Midbrain (tissue), 1 donor: ENCODE data around the gene SUGP1.
"Not testable (repeated sequence)": the region's sequence is repeated elsewhere in the genome, so short reads cannot be mapped to it uniquely, and the experiment has no call there.

Experiments
- DNase-seq: peaks from one replicate; lab custom pipeline; 2025; lab: John Stamatoyannopoulos, UW

The SUGP1 gene

DNA sequence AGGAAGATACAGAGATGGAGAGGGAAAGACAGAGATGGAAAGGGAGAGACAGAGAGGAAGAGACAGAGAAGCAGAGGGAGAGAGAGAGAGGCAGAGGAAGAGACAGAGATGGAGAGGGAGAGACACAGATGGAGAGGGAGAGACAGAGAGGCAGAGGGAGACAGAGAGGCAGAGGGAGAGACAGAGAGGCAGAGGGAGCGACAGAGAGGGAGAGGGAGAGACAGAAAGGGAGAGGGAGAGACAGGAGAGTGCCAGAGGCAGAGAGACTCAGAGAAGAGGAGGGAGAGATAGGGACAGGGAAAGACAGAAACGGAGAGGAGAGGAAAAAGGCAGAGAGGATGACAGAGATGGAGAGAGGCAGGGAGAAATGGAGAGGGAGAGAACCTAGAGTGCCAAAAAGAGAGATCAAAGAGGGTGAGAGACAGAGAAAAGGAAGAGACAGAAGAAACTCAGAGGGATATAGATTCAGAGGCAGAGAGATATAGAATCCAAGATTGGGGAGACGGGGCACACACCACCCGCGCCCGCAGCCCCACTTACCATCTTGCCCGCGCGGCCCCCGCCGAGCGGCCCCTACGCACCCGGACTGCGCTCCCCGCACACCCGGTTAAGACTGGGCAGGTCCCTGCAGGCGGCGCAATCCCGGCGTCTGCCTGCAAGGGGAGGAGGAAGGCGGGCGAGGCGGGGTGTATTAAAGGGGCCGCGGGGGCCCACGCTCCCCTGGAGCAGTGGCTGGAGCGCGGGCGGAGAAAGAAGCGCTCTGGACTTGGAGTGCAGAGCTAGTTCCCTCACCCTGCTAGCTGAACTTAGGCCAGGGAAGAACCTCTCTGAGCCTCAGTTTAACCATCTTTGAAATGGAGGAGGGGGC is 57.9 kb downstream of the SUGP1 start:
- no peak for DNase-seq

DNA sequence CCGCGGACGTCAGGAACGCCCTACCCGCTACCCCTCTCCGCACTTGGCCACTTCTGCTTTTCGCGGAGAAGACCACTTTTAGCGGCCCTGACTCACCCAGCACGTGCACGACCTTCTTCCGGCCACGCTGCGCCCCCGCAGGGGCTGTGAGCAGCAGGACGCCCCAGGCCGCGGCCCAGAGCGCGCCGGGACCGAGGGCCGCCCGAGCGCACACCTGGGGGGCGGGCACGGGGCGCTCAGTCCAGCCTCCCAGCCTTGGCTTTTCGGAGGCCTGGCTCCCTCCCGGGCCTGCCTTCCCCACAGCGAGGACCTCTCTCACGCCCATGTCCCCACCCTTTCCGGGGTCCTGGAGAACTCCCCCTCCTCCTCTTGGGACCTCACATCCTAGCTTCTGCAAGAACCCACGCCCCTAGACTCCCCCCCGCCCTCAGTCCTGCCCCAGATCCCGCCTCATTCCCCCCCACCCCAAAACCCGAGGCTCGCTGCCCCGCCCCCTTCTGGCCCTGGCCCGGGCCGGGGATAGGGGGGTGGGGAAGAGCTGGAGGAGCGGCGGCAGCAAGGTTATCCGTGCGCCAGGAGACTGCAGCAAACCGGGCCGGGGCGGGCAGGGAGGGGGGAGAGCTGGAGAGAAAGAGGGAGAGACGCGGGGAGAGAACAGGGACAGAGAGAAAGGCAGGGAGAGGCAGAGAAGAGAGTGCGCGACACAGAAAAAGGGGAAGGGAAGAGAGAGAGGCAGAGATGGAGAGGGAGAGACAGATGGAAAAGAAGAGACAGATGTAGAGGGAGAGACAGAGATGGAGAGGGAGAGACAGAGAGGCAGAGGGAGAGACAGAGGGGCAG is 58.7 kb downstream of the SUGP1 start:
- no peak for DNase-seq

DNA sequence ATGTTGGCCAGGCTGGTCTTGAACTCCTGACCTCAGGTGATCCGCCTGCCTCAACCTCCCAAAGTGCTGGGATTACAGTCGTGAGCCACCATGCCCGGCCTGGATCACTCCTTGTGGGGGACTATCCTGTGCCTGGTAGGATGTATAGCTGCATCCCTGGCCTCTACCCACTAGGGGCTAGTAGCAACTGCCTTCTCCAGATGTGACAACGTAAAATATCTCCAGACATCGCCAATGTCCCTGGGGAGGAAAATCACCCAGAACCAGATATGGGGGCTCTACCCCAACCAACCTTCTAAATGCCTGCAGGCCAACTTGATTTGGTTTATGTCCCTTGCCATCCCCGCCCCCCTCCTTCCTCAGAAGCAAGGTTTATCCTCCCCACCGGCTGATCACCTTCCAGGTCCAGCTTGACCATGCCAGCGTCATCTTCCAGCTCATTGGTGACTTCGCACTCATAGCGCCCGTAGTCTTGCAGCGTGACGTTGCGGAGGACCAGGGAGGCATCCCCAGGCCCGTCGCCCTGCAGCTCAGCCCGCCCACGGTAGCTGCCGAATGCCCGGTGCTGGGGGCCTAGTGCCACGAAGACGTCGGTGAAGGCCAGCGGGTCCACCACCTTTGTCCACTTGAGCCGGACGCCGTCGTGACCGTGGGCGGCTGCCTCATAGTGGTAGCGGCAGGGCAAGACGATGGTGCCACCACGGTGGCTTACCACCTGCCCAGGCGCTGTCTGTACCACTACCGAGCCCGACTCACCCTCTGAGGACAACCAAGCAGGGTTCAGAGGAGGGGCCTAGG is 59.7 kb downstream of the SUGP1 start:
- DNase-seq = no peak

DNA sequence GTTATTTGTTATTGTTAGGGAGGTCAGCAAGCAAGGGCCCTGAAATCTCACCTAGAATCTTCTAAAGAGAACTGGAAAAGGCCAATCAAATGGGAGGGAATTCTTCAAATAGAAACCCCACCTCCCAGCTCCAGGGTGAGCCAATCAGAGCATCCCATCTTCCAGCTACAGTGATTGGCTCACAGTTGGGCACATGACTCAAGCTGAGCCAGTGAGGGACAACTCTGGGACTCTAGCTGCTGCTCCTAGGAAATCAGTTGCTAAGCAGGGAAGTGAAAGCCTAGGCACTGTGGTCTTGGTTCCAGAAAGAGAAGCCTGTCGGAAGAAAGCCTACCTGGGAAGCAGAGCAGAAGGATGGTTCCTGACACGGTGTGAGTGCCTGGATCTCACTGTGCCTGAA is 60.6 kb downstream of the SUGP1 start:
- peak; percentile 9 for DNase-seq

DNA sequence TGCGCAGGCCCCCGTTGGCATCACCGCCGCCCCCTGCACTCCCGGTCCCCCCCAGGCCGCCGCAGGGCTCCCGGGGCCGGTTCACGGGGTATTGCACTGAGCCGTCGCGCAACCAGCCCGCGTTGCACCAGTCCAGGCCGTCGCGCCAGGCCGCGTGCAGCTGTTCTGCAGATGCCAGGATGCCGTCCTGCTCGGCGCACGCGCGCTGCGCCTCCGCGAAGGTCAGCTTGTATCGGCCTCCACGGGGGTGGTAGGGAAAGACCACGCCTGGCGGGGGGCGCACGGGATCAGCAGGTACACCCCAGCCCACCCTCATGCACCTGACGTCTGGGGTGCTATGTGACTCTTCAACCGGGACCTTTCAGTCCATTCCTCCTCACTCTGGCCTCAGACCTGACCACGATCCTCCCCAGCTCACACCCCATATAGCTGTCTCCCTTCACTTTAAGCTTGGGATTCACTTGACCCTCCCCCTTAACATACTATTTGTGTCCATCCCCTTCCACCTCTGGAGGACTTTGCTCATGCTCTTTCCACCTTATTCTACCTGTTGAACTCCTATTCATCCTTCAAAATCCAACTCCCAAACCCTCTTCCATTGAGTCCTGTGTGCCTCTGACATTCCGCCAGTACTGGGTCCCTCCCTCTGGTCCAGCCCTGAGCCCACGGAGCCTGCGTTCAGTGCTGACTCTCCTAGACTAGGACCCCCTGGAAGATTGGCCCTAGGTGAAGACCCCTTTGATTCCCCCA is 61.5 kb downstream of the SUGP1 start:
- DNase-seq = no peak

DNA sequence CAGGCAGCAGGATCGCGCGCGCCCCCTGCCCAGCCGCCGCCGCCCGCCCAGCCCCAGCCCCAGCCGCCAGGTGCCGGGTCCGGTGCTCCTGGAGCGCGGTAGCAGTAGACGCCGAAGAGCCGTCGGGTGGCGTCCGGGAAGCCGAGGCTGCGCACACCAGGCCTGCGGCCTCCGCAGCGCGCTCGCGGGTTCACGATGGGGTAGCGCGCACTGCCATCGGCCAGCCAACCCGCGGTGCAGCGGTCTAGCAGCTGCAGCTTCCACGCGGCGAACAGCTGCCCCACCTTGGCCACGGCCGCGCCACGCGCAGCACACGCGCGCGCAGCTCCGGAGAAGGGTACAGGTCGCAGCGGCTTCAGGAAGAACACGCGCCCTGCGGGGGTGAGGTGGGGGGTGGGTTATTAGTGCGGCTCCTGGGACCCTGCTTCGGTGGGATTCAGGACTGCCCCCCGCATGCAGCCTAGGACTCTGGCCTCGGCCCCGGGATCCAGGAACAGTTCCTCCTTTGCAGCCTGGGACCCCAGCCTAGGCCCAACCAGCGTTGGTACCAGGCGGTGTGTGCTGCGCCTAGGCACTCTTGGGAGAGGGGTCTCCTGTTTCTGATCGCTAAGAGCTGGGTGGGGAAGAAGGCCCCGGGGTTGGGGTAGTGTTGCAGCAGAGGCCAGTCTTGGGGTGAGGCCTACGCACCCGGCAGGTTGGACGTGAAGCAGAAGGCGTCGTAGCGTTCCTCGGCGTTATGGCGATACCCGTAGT is 62.3 kb downstream of the SUGP1 start:
- DNase-seq = no peak

DNA sequence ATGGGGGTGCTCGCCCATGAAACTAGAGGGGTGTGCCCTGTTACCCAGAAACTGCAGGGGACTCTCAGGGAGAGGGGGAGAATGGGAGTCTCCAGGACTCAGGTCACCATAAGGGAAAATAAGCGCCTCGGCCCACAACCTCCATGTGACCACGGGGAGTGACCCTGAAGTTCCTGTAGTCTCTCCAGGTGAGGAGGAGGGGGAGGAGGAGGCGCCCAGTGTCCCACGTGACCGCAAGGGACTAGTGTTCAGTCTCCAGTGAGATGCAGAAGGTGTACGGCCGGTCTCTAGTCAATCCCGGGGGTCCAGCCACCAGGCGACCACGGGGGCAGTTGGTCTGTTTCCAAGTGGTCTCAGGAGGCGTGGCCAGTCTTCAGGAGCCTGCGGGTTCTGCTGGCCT is 63.2 kb downstream of the SUGP1 start:
- DNase-seq = no peak

DNA sequence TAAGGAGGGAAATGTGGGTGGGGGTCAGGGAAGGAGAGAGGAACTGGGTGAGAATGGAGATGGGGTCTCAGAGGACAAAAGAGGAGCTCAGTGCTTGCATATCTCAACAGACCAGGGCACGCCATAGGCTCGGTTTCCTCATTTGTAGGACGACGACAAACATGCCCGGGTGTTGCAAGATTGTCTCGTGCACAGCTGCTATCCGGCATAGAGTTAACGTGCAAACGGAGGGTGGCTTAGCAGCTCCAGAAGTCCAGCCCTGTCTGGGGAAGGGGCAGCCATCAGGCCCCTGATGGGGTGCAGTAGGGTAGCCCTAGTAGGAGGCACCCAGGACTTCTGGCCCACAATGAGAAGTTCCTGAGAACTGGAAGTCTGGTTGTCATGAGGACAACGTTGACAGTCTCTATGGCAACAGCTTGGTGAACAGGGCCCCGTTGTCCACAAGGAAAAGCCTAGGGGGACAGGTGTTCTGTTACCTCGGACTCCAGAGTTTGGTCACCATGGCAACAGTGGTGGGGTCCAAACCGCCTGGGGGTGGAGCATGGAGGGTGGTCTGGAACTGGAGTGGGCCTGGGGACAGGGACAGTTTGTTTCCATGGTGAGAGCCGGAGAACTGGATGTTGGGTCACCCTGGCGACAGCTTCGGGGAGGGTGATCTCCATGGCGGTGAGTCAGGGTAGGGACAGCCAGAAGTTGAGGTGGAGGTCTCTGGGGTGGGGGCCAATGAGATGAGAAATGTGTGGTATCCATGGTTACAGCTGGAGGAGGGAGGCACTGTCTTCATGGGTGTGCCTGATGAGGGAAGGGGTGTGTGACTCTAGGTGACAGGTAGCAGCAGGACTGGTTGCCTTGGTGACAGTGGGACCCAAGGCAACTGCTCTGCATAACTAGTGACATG is 64.0 kb downstream of the SUGP1 start:
- no peak for DNase-seq

DNA sequence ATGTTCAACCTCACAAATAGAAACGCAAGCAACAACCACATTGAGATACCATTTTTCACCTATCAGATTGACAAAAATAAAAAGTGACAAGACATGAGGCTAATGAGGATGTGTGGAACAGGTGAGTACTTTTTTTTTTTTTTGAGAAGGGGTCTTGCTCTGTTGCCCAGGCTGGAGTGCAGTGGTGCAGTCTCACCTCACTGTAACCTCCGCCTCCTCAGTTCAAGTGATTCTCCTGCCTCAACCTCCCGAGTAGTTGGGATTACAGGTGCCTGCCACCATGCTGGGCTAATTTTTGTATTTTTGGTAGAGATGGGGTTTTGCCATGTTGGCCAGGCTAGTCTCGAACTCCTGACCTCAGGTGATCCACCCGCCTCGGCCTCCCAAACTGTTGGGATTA is 66.9 kb downstream of the SUGP1 start:
- DNase-seq = not testable (repeated sequence)

DNA sequence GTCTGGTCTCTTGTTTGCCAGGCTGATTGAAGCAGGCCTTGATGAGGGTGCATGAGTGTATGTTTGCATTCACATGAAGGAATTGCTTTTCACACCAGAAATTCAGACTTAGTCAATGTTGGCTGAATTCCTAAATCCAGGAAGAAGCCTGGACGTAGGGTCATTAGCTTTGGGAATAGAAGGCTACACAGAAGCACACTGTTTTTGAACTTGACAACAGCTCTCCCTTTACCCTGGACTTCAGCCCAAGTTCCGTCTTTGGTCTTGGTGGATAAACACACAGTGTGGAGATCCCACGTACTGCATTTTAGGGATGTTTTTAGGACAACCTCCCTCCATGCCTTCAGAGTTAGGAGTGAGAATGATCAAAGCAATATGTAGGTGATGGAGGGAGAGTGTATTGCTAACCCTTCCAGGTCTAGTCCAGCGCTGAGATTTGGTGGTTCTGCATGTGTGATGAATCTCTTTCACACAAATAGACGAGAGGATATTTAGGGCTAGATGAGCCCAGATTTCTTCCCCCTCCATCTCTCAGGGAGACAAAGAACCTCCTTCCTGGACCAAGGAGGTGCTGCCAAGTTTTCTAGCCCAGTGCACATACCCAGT is 70.0 kb downstream of the SUGP1 start:
- DNase-seq = no peak

DNA sequence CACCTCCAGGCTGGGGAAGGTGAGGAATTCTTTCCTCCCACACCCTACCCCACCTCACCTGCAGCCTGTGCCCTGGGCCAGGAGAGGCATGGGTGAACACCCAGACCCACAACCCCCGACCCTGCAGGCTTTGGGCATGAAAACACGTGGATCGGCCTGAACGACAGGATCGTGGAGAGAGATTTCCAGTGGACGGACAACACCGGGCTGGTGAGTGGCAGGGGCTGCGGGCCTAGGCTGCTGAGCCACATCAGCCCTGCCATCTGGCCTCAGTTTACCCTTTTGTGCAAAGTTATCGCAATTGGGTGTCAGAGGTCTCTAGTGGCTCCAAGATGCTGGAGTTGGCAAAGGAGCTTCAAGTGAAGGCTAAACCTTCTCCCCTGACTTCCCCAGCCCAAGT is 79.8 kb downstream of the SUGP1 start:
- no peak for DNase-seq

DNA sequence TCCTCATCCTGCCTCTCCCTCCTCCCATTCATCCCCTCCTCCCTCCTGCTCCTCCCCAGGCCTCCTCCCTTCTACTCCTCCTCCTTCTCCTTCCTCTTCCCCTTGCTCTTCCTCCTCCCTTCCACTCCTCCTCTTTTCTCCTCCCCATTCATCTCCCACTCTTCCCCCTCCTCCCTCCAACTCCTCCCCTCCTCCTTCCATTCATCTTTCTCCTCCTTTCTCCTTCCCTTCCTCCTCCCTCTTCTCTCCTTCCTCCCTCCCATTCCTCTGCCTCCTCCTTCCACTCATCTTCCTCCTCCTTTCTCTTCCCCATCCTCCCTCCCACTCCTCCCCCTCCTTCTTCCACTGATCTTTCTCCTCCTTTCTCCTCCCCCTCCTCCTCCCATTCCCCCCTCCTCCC is 80.6 kb downstream of the SUGP1 start:
- DNase-seq = no peak

DNA sequence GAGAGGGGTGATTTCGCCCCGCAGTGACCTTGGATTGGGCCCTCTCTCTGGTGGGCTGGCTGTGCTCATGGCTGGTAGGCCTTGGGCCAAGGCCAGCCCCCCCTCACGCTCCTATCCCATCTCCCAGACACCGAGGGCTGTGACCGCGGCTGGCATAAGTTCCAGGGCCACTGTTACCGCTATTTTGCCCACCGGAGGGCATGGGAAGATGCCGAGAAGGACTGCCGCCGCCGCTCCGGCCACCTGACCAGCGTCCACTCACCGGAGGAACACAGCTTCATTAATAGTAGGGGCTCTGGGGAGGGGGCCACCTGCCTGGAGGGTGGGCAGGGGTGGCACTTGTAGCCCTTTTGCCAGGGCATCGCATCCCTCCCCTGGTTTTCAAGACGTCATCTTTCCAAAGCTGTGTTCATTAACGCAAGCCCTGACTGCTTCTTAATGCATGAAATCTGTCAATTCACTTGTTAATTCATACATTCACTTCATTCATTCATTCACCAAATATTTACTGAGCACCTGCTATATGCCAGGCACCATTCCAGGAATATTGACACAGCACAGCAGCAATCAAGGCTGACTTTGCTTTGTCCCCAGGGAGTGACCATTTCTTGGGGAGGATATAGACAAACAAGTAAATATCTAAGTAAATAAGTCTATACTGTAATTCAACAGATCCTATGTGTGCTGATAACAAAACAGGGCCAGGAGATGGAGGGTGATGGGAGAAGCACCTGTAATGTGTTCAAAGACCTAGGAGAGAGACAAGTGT is 82.0 kb downstream of the SUGP1 start:
- DNase-seq = no peak

DNA sequence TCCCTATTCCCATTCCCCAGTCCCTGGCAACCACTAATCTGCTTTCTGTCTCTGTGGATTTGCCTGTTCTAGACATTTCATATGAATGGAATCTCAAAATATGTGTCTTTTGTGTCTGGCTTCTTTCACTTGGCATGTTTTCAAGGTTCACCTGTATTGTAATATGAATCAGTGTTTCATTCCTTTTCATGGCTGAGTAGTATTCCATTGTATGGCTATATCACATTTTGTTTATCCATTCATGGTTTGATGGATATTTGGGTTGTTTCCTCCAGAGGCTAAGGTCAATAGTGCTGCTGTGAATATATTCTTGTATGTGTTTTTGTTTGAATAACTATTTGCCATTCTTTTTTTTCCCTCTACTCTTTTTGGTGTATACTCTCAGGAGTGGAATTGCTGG is 84.1 kb downstream of the SUGP1 start:
- no peak for DNase-seq

DNA sequence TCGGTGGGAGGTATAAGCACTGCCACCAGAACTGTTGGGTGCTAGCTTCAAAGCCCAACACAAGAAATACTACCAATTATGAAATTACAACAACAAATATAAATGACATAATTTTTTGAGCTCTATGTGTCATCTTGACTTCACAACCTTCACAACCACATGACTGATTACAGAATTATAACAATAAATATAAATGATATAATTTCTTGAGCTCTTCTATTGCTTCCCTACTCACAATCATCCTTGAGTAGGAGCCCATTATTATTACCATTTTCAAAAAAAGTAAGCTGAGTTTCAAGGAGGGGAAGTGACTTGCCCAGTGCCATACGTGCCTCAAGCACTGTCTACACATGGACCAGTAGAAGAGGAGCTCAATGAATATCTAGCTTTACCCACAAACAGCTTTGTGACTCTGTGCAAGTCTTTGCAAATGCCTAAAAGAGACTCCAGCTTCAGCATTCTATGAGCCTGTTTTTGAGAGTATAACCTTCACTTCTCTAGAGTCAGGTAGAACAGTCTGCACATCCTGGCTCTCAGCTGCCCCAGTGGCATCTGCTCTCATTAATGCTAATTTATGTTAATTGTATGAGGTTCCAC is 86.0 kb downstream of the SUGP1 start:
- no peak for DNase-seq

DNA sequence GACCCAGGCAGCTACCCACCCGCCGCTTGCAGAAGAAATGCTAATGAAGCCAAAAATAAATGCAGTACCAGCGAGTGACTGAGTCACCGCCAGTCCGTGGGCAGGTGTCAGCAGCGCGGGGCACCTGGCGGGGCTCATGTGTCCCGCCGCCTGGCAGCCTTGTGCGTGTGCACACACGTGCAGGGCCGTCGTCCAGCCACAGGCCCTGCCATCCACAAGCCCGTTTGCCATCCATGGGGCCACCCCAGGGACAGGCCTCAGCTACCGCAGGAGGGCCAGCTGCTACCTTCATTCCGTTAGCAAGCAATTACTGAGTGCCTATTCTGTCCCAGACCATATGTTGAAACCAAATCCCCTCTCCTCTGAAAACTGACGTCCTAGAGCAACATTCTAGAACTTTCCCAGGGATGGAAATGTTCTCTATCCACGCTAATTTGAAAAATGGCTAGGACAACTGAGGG is 88.0 kb downstream of the SUGP1 start:
- DNase-seq = no peak

DNA sequence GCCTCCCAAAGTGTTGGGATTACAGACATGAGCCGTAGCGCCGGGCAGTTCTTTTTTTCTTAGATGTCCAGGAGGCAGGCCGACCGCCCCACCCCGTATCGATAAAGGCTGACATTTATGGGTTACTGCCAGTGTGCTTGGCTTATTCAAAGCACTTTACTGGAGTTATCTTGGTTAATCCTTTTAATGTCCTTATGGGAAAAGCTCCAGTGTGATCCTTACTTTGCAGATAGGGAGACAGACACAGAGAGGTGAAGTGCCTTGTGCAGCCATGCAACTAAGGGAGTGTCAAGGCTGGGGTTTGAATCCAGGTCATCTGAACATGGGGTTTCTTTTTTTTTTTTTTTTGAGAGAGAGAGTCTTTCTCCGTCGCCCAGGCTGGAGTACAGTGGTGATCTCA is 89.3 kb downstream of the SUGP1 start:
- no peak for DNase-seq

DNA sequence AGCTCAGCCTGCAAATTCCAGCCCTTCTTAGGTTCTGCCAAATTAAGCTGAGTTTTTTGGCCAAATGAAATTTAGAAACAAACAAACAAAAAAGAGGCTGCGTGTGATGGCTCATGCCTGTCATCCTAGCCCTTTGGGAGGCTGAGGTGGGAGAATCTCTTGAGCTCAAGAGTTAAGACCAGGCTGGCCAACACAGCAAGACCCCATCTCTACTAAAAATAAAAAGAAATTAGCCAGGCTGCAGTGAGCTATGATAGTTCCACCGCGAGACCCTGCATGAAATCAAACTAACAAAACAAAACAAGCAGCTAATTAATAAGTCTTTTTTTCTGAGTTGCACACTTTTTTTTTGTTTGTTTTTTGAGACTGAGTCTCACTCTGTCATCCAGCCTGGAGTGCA is 90.6 kb downstream of the SUGP1 start:
- no peak for DNase-seq
